T-cell (primary cell): Measurements from ENCODE around the gene FOXP1. TPM values are rescaled to one million over a fixed set of nuclear protein-coding genes. Genes with fewer than 3 reads are reported as not detected.

Experiments
- ATAC-seq, 4 experiments: fragments of 200-7000 bp in 3 of 4; fragments of 150-1000 bp in 1 of 4; cut with Tn5 transposase; replicated peaks in 1 of 4; 1 replicate in 3 of 4; 2 replicates in 1 of 4; pipeline ENCODE4 v1.10.0; 2021; ENCODE audit warnings: moderate library complexity in 3 of 4, mild to moderate bottlenecking in 2 of 4, moderate number of reproducible peaks in 1 of 4
- CTCF ChIA-PET, 2 donors: fragments of 300-600 bp; sonication (Branson Sonifier 250); formaldehyde crosslinking; loops; one replicate each; lab custom pipeline; 2022; ENCODE audit warnings: antibody characterized with exemption in 2 of 2; lab: Charles Lee
- POLR2A ChIA-PET, 2 donors: fragments of 300-600 bp; sonication (Branson Sonifier 250); formaldehyde crosslinking; loops; one replicate each; lab custom pipeline; 2022; ENCODE audit warnings: antibody characterized with exemption in 2 of 2; lab: Charles Lee
- DNase-seq, 35 experiments: peaks; one replicate each; pipeline versions ENCODE4 v3.0.0 to v3.0.0-alpha.2; 2013 to 2023
- H3K27ac ChIP-seq: one replicate; pipeline ENCODE4 v1.5.1; 2013; ENCODE audit warnings: low read length
- H3K27me3 ChIP-seq, 2 experiments: replicated peaks in 1 of 2; 1 replicate in 1 of 2; 2 replicates in 1 of 2; pipeline versions ENCODE4 v1.6.1 to v1.7.0; 2013; ENCODE audit warnings: low read length in 1 of 2, mixed read lengths in 1 of 2; ENCODE audit not compliant: control insufficient read depth in 2 of 2, insufficient read depth in 2 of 2; ENCODE audit errors: extremely low read depth in 1 of 2
- H3K36me3 ChIP-seq, 2 donors: 1 replicate in 1 of 2; 2 replicates in 1 of 2; pipeline versions ENCODE4 v1.6.1 to v1.7.0; 2013; ENCODE audit warnings: low read length in 1 of 2; ENCODE audit not compliant: control insufficient read depth in 2 of 2, insufficient read depth in 1 of 2; ENCODE audit errors: extremely low read depth in 1 of 2
- H3K4me1 ChIP-seq, 2 experiments: 1 replicate in 1 of 2; 2 replicates in 1 of 2; pipeline versions ENCODE4 v1.6.1 to v1.7.0; 2013; ENCODE audit warnings: low read length in 2 of 2, mixed read lengths in 1 of 2; ENCODE audit not compliant: insufficient read depth in 2 of 2, control insufficient read depth in 1 of 2; ENCODE audit errors: extremely low read depth in 1 of 2
- H3K4me3 ChIP-seq, 2 donors: 1 replicate in 1 of 2; 2 replicates in 1 of 2; pipeline versions ENCODE4 v1.5.1 to v1.7.0; 2013; ENCODE audit warnings: mild to moderate bottlenecking in 2 of 2, low read length in 1 of 2, moderate library complexity in 1 of 2; ENCODE audit not compliant: control insufficient read depth in 1 of 2; ENCODE audit errors: extremely low read depth in 1 of 2
- H3K9me3 ChIP-seq: 2 replicates; pipeline ENCODE4 v1.7.0; 2013
- H3K27ac Mint-ChIP-seq, 2 donors: one replicate each; pipeline ENCODE4 v1.8.0; 2020 to 2021; ENCODE audit warnings: mild to moderate bottlenecking in 2 of 2, mixed read lengths in 2 of 2
- H3K27me3 Mint-ChIP-seq, 2 donors: one replicate each; pipeline ENCODE4 v1.8.0; 2021 to 2022; ENCODE audit warnings: mixed read lengths in 2 of 2
- H3K36me3 Mint-ChIP-seq: one replicate; pipeline ENCODE4 v1.8.0; 2021; ENCODE audit warnings: mixed read lengths
- H3K4me1 Mint-ChIP-seq, 3 donors: one replicate each; pipeline ENCODE4 v1.8.0; 2020 to 2022; ENCODE audit warnings: mixed read lengths in 3 of 3, mild to moderate bottlenecking in 1 of 3
- H3K4me3 Mint-ChIP-seq, 3 donors: one replicate each; pipeline ENCODE4 v1.8.0; 2020 to 2022; ENCODE audit warnings: mild to moderate bottlenecking in 3 of 3, mixed read lengths in 3 of 3, moderate library complexity in 3 of 3
- H3K9me3 Mint-ChIP-seq, 3 donors: one replicate each; pipeline ENCODE4 v1.8.0; 2020 to 2022; ENCODE audit warnings: mixed read lengths in 3 of 3
- WGBS: methylation state at CpG from one replicate; pipeline ENCODE4 v1.1.5; 2013; ENCODE audit warnings: missing lambda C conversion rate; ENCODE audit not compliant: insufficient coverage; 5-methylcytosine and 5-hydroxymethylcytosine counted together
- total RNA-seq, 35 experiments: library from RNA in 6 of 35; stranded (reverse) in 6 of 35; fragments of 120-200 nt in 1 of 35; gene quantifications; one replicate each; pipeline versions ENCODE4 v1.2.1 to v1.2.4 and lab custom pipeline; 2013 to 2026

Gene FOXP1
- total RNA-seq, 5 donors from 2014 or later (not counting 1 experiment from before 2014, with no cell fraction given), result 258 to 586 (median 290) TPM

DNA sequence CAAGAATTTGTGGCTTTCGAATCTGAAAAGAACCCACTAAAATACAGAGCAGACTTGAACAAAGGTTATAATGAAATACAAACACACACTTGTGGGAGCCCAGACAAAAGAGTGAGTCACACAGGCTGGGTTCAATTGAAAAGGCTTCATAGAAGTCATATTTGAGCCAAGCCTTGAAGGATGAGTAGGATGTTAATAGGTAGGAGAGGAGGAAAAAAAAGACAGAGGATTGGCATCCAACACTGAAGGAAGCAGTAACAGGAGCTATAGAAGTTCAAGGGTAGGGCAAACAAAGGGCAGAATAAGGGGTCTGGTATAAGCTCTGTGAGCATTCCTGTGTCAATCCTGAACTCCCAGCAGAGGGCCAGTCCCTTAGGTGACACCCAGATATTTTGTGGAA, 325.4 kb downstream of the FOXP1 start:
- WGBS, result no CpG with 5 or more reads among the region's 1 CpG
- Histone ChIP-seq H3K27ac (no peak overlapping the region), H3K9me3 (no peaks in the 10 kb centered on the region), H3K4me3 (no peak overlapping the region), H3K27me3 (no peaks in the 10 kb centered on the region), H3K4me1 (peaks cover 0 to 12% of the 10 kb centered on the region in 2 experiments), H3K36me3 (peaks cover 3 to 8% of the 10 kb centered on the region in 2 donors)
- DNase-seq (no peak), ATAC-seq (peak in 3 of 4 experiments; percentile 9 to 43 (median 33))
- Mint-ChIP-seq H3K36me3 (peaks cover 34% of the 10 kb centered on the region), H3K27ac (peak overlapping the region; percentile 7 to 13), H3K9me3 (no peaks in the 10 kb centered on the region), H3K4me1 (peaks cover 65 to 76% (median 73%) of the 10 kb centered on the region in 3 donors), H3K4me3 (peak overlapping the region in 1 of 3 donors; percentile 33), H3K27me3 (no peaks in the 10 kb centered on the region)
- POLR2A ChIA-PET, result interaction anchor here (0.6 to 0.7 kb wide), 2 partner anchors 10 to 126 kb away, joined by 3 to 4 read pairs; no protein-coding TSS in a partner anchor
- CTCF ChIA-PET, result interaction anchor here (0.6 to 0.7 kb wide), 4 partner anchors 16 to 159 kb away, joined by 3 to 11 read pairs (median 4); no protein-coding TSS in a partner anchor

DNA sequence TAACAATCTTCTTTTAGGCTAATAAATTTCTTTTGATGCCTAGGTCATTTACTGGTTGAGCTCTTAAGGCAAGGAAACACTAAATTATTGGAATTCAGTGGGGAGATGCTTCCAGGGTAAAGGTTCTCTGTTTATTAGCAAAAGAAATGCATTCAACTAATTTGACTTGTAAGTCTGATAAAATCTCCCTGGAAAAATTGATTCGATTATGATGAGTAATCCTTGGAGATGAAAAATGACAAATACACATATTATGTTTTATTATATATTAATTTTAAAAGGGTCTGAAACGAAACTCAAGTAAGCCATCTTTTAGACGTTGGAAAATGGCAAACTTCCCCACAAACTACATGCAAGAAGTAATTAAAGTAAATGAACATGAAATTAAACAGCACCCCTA, 328.0 kb downstream of the FOXP1 start:
- WGBS, result no CpG with 5 or more reads among the region's 3 CpGs
- CTCF ChIA-PET, result interaction anchor here in 1 of 2 donors (0.5 kb wide), 1 partner anchor 1618 kb away, joined by 4 read pairs; no protein-coding TSS in a partner anchor
- no peaks in the 10 kb centered on the region for H3K9me3 ChIP-seq
- peaks cover 10 to 12% of the 10 kb centered on the region in 2 experiments for H3K4me1 ChIP-seq
- no peaks in the 10 kb centered on the region for H3K27me3 Mint-ChIP-seq
- peaks cover 0 to 7% of the 10 kb centered on the region in 2 donors for H3K36me3 ChIP-seq
- no peak overlapping the region for H3K27ac Mint-ChIP-seq
- no peak for DNase-seq
- H3K9me3 Mint-ChIP-seq, result no peaks in the 10 kb centered on the region
- POLR2A ChIA-PET, result no interaction called here
- H3K36me3 Mint-ChIP-seq, result peaks cover 32% of the 10 kb centered on the region
- no peaks in the 10 kb centered on the region for H3K27me3 ChIP-seq
- no peak overlapping the region for H3K4me3 ChIP-seq
- H3K4me1 Mint-ChIP-seq, result peaks cover 71 to 80% (median 80%) of the 10 kb centered on the region in 3 donors
- no peak for ATAC-seq
- H3K4me3 Mint-ChIP-seq, result no peak overlapping the region
- no peak overlapping the region for H3K27ac ChIP-seq

DNA sequence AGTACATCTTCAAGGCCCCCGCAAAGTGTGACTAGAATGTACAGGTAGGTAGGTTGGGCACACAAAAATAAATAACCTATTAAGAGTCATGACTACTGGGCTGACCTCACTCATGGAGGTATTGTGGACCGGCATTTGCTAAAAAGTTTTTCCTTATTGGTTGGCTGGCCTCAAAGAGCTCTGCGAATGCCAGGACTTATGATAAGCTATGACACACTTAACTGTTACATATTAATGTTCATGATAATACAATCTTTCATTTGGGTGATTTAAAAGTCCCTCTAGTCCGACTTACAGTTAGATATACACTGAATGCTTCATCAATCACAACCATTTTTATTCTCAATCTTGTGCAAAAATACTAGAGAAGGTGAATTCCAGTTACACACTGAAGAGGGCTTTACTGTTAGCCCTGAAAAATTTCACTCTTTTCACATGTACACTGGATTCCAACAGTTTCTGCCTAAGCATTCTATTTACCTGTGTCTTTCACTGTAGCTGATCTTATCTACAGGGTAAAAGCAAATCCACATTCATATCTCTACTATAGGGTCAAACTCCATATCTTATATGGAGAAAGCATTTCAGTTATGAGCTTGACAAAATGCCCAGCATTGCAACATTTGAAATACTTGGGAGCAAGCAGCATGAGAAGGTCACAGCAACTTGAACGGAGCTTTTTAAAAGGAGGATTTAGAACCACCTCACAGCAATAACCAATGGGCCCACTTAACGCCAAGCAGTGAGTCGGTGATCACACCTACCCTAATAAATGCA, 329.1 kb downstream of the FOXP1 start:
- Histone ChIP-seq H3K4me1 (peaks cover 15 to 17% of the 10 kb centered on the region in 2 experiments), H3K4me3 (no peak overlapping the region), H3K27ac (no peak overlapping the region), H3K27me3 (no peaks in the 10 kb centered on the region), H3K36me3 (peaks cover 0 to 4% of the 10 kb centered on the region in 2 donors), H3K9me3 (no peaks in the 10 kb centered on the region)
- DNase-seq (no peak), ATAC-seq (no peak)
- Mint-ChIP-seq H3K36me3 (peaks cover 28% of the 10 kb centered on the region), H3K4me3 (no peak overlapping the region), H3K4me1 (peaks cover 72 to 81% (median 80%) of the 10 kb centered on the region in 3 donors), H3K9me3 (no peaks in the 10 kb centered on the region), H3K27me3 (no peaks in the 10 kb centered on the region), H3K27ac (peak overlapping the region in 1 of 2 donors; percentile 50)
- CTCF ChIA-PET, result no interaction called here
- POLR2A ChIA-PET, result interaction anchor here (0.5 kb wide), 4 partner anchors 9 to 318 kb away, joined by 3 to 6 read pairs (median 4); no protein-coding TSS in a partner anchor
- 87% methylated on average over 2 of the region's 7 CpGs for WGBS

DNA sequence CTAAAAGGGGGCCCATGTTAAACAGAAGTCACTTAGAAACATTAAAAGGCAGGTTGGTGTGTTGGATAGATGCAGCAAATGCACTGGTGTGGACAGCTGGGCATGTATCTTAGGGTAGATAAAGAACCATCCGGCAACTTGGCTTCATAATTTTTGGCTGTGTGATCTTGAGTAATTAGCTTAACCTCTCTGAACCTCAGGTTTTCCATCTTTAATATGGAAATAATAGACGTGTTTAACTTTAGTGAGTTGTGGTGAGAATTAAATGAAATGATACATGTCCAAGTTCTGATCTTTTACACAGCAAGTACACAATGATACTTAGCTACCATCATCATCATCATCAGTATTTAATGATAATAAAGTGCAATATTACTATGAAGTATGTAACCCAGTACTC, 330.4 kb downstream of the FOXP1 start:
- ATAC-seq, result no peak
- Histone ChIP-seq H3K9me3 (no peaks in the 10 kb centered on the region), H3K36me3 (peaks cover 0 to 4% of the 10 kb centered on the region in 2 donors), H3K27ac (no peak overlapping the region), H3K4me3 (no peak overlapping the region), H3K27me3 (no peaks in the 10 kb centered on the region), H3K4me1 (peaks cover 15 to 16% of the 10 kb centered on the region in 2 experiments)
- WGBS, result 100% methylated on average over 1 of the region's 2 CpGs
- Mint-ChIP-seq H3K4me3 (no peak overlapping the region), H3K27ac (no peak overlapping the region), H3K36me3 (peaks cover 24% of the 10 kb centered on the region), H3K9me3 (no peaks in the 10 kb centered on the region), H3K4me1 (peaks cover 72 to 80% (median 78%) of the 10 kb centered on the region in 3 donors), H3K27me3 (no peaks in the 10 kb centered on the region)
- POLR2A ChIA-PET, result interaction anchor here in 1 of 2 donors (0.6 kb wide), 1 partner anchor 24 kb away, joined by 8 read pairs; no protein-coding TSS in a partner anchor
- no peak for DNase-seq
- CTCF ChIA-PET, result interaction anchor here in 1 of 2 donors (0.6 kb wide), 1 partner anchor 88 kb away, joined by 3 read pairs; no protein-coding TSS in a partner anchor

DNA sequence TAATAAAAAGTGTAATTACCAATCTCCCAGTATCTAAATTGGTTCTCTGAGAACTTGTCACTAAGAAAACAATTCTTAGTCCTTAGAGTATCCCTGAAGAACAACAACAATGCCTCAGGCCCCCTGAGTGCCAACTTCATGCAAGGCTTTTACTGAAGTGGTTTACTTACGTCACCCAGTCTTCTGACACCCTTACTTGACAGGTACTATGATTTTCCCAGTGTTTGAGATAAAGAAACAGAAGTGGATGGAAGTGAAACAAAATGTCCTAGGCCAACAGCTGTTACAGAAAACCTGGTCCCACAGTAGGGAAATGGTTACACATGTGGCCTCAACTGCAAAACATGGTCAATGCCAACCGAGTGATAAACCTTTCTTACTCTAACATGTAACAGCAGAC, 331.1 kb downstream of the FOXP1 start:
- H3K4me1 ChIP-seq, result peaks cover 20% of the 10 kb centered on the region in 2 experiments
- ATAC-seq, result peak in 1 of 4 experiments; percentile 60
- H3K27me3 ChIP-seq, result no peaks in the 10 kb centered on the region
- H3K27ac Mint-ChIP-seq, result peak overlapping the region in 1 of 2 donors; percentile 16
- no peak overlapping the region for H3K4me3 ChIP-seq
- H3K9me3 Mint-ChIP-seq, result no peaks in the 10 kb centered on the region
- DNase-seq, result peak in 4 of 35 experiments; percentile 7 to 31 (median 22)
- ChIA-PET CTCF (interaction anchor here (0.6 to 0.8 kb wide), 2 partner anchors 89 to 286 kb away, joined by 3 read pairs; no protein-coding TSS in a partner anchor), POLR2A (interaction anchor here in 1 of 2 donors (0.6 kb wide), 1 partner anchor 24 kb away, joined by 8 read pairs; no protein-coding TSS in a partner anchor)
- 83% methylated on average over 1 of the region's 2 CpGs for WGBS
- H3K4me1 Mint-ChIP-seq, result peaks cover 72 to 80% (median 78%) of the 10 kb centered on the region in 3 donors
- H3K9me3 ChIP-seq, result no peaks in the 10 kb centered on the region
- H3K27ac ChIP-seq, result no peak overlapping the region
- no peak overlapping the region for H3K4me3 Mint-ChIP-seq
- H3K36me3 ChIP-seq, result peaks cover 0 to 4% of the 10 kb centered on the region in 2 donors
- H3K36me3 Mint-ChIP-seq, result peaks cover 18% of the 10 kb centered on the region
- no peaks in the 10 kb centered on the region for H3K27me3 Mint-ChIP-seq

DNA sequence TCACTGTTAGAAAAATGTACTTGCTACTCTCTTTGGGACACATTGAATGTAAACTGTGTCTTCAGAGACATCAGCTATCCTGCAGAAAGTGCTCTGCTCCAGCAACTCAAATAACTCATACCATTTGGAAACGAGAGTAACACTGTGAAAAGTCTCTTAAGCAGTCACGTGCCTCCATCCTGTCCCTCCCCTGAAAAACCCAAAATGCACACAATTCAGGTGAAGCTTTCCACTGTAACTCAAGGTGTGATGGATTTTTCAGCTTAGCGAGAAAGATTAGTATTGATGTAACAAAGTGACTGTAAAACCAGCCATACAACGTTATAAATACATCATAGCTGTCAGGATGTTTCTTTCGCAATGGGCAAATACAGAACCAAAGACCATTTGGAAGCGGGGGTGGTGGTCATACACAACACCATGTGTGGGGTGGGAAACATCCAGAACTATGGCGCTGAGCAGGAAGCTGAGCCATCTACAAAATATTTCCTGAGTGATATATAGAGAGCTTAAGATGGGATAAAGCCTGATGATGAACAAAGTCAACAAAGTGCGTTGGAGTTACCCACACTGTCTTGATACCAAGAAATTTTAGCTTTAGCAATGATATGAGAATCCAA, 332.3 kb downstream of the FOXP1 start:
- no peak for DNase-seq
- WGBS, result 71% methylated on average over 2 of the region's 8 CpGs
- ATAC-seq, result no peak
- H3K27me3 ChIP-seq, result no peaks in the 10 kb centered on the region
- Mint-ChIP-seq H3K9me3 (no peaks in the 10 kb centered on the region), H3K4me1 (peaks cover 77 to 87% (median 84%) of the 10 kb centered on the region in 3 donors), H3K4me3 (no peak overlapping the region), H3K27me3 (no peaks in the 10 kb centered on the region), H3K36me3 (peaks cover 15% of the 10 kb centered on the region), H3K27ac (peak overlapping the region in 1 of 2 donors; percentile 18)
- H3K27ac ChIP-seq, result no peak overlapping the region
- H3K4me3 ChIP-seq, result no peak overlapping the region
- POLR2A ChIA-PET, result interaction anchor here (0.5 to 1.3 kb wide), 5 partner anchors 8 to 264 kb away, joined by 3 to 6 read pairs (median 3); no protein-coding TSS in a partner anchor
- no peaks in the 10 kb centered on the region for H3K9me3 ChIP-seq
- H3K36me3 ChIP-seq, result peaks cover 0 to 4% of the 10 kb centered on the region in 2 donors
- CTCF ChIA-PET, result interaction anchor here (0.7 to 0.9 kb wide), 2 partner anchors 38 to 161 kb away, joined by 3 read pairs; no protein-coding TSS in a partner anchor
- peaks cover 20 to 22% of the 10 kb centered on the region in 2 experiments for H3K4me1 ChIP-seq
